ENCODE results near the gene ATXN7L2. TPM values are rescaled to one million over a fixed set of nuclear protein-coding genes. Genes with fewer than 3 reads are reported as not detected.

Gene ATXN7L2
- total RNA-seq, 2 experiments from 2014 or later, result 11.2 to 13.7 TPM

DNA sequence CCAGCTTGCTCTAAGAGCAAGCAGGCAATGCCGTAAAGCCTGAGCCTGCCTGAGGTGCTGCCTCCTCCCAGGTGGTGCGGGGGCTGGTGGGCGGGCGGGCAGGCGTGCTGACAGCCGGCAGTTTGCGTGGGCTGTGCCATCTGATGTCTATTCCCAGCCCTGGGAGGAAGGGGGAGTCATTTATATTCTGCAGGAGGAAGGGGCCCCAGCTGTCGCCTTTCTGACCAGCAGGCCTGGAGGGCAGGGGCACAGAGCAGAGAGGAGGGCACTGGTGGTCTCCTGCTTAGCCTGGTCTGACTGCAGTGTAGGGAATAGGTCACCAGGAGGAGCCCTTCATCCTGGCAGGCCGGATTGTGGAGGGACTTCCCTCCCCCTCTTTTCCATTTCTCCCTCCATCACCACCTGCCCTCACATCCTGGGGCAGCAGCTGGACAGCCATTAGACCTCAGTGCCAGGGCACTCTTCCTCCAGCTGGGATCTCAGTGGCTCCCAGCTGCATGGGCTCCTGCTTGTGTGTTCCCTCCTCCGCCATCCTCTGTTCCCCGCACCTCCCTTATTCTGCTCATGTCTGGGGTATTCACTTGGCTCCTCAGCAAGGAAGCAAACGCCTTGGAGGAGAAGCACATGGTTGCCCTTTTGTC lies 14.6 kb downstream of the ATXN7L2 start:
- DNase-seq (peak; percentile 57), ATAC-seq (no peak)
- CTCF ChIA-PET, result interaction anchor here (0.6 to 40.7 kb wide), 19 partner anchors 5 to 1231 kb away, joined by 3 to 1390 read pairs (median 9); partner anchors contain the start of genes AMIGO1, ATXN7L2, CYB561D1 and GPR61
- intact Hi-C loops (cut with micrococcal nuclease), result no loop called here
- Mint-ChIP-seq H3K9me3 (no peaks in the 10 kb centered on the region), H3K4me3 (no peak overlapping the region), H3K4me1 (ENCODE audit: low read depth) (peaks cover 81% of the 10 kb centered on the region), H3K27ac (peak overlapping the region; percentile 69), H3K27me3 (no peaks in the 10 kb centered on the region), H3K36me3 (ENCODE audit: low read depth) (peaks cover 7% of the 10 kb centered on the region)
- POLR2A ChIA-PET, result interaction anchor here (0.6 to 6.9 kb wide), 9 partner anchors 8 to 164 kb away, joined by 3 to 48 read pairs (median 5); partner anchors contain the start of genes AMIGO1, ATXN7L2 and PSMA5
- TF ChIP-seq, protein P1, sequence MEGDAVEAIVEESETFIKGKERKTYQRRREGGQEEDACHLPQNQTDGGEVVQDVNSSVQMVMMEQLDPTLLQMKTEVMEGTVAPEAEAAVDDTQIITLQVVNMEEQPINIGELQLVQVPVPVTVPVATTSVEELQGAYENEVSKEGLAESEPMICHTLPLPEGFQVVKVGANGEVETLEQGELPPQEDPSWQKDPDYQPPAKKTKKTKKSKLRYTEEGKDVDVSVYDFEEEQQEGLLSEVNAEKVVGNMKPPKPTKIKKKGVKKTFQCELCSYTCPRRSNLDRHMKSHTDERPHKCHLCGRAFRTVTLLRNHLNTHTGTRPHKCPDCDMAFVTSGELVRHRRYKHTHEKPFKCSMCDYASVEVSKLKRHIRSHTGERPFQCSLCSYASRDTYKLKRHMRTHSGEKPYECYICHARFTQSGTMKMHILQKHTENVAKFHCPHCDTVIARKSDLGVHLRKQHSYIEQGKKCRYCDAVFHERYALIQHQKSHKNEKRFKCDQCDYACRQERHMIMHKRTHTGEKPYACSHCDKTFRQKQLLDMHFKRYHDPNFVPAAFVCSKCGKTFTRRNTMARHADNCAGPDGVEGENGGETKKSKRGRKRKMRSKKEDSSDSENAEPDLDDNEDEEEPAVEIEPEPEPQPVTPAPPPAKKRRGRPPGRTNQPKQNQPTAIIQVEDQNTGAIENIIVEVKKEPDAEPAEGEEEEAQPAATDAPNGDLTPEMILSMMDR (IDR thresholded peaks at IDR 0.05), result peak; percentile 71

DNA sequence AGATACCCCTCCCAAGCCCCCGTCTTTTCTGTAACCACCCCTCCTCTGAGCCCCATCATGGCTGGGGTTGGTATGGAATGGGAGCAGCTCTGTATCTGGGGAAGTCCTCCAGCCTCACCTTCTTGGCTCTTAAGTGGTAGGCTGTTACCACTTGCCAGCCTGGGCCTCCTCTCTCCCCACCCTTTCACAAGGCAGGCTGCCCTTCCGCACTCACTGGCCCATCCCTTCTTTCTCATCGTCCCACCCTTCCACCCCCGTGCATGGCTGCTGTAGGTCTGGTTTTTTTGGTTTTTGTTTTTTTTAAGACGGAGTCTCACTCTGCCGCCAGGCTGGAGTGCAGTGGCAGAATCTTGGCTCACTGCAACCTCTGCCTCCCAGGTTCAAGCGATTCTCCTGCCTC lies 15.4 kb downstream of the ATXN7L2 start:
- peak; percentile 44 for DNase-seq
- H3K4me3 Mint-ChIP-seq, result no peak overlapping the region
- TF ChIP-seq, protein P1 (IDR thresholded peaks at IDR 0.05), result no peak

DNA sequence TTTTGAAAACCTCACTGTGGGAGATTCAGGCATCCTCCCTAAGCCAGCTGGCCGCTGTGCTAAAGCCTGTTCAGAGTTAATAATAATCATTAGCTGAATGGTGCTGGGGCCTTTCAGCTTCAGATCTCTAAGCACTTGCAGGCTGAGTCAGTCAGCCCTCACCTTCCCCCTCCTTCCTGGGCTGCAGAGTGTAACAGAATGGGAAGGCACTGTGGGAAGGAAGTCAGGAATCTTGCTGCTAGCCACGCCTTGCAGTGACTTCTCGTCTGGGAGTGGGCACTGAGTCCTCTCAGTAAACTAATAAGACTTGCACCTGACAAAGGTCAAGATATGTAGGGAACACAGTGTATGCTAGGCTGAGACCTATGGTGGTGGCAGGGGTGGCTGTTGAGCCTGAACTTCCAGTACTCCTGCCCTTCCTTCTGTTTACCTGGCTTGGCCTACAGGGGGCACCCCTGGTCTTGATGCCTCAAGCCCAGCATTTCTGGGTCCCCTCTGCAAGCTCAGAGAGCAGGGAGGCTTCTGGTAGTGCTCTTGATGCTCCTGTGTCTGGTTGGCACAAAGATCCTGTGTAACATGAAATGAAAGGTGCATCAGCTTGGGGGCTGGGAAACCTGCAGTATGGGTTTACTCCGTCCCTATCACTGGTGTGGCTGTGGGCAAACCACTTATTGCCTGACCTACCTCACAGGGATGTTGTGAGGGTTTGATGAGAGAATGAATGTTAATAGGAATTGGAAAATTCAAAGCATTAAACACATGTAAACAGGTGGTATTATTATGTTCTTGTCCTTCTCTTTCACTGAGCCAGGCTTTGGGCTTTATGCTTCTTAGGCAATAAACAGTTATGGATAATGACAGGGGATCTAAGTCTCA lies 16.2 kb downstream of the ATXN7L2 start:
- POLR2A ChIA-PET, result interaction anchor here (0.9 to 6.9 kb wide), 5 partner anchors 10 to 74 kb away, joined by 4 to 48 read pairs (median 5); partner anchors contain the start of genes AMIGO1, ATXN7L2 and PSMA5
- H3K27ac Mint-ChIP-seq, result peak overlapping the region; percentile 79
- intact Hi-C loops (cut with micrococcal nuclease), result no loop called here
- H3K4me1 Mint-ChIP-seq (ENCODE audit: low read depth), result peaks cover 86% of the 10 kb centered on the region
- CTCF ChIA-PET, result interaction anchor here (0.7 to 40.7 kb wide), 13 partner anchors 7 to 101 kb away, joined by 3 to 1390 read pairs (median 12); partner anchors contain the start of genes AMIGO1, ATXN7L2, CYB561D1 and GNAI3
- H3K36me3 Mint-ChIP-seq (ENCODE audit: low read depth), result peaks cover 7% of the 10 kb centered on the region
- TF ChIP-seq, protein P1 (IDR thresholded peaks at IDR 0.05), result peak; percentile 64
- H3K9me3 Mint-ChIP-seq, result no peaks in the 10 kb centered on the region
- H3K27me3 Mint-ChIP-seq, result no peaks in the 10 kb centered on the region
- DNase-seq, result peak; percentile 77
- peak; percentile 37 for ATAC-seq
- H3K4me3 Mint-ChIP-seq, result no peak overlapping the region

More for the DNA sequence above, 15.4 kb downstream of the ATXN7L2 start:
- POLR2A ChIA-PET, result interaction anchor here (0.6 to 6.9 kb wide), 7 partner anchors 11 to 163 kb away, joined by 3 to 48 read pairs (median 4); partner anchors contain the start of genes AMIGO1, ATXN7L2 and PSMA5
- peaks cover 80% of the 10 kb centered on the region for H3K4me1 Mint-ChIP-seq (ENCODE audit: low read depth)
- no peaks in the 10 kb centered on the region for H3K27me3 Mint-ChIP-seq
- intact Hi-C loops (cut with micrococcal nuclease), result no loop called here
- H3K9me3 Mint-ChIP-seq, result no peaks in the 10 kb centered on the region
- H3K36me3 Mint-ChIP-seq (ENCODE audit: low read depth), result peaks cover 7% of the 10 kb centered on the region
- CTCF ChIA-PET, result interaction anchor here (0.6 to 40.7 kb wide), 18 partner anchors 6 to 1230 kb away, joined by 3 to 1390 read pairs (median 9); partner anchors contain the start of genes AMIGO1, ATXN7L2, CYB561D1 and GNAI3
- peak; percentile 13 for ATAC-seq
- H3K27ac Mint-ChIP-seq, result peak overlapping the region; percentile 79

DNA sequence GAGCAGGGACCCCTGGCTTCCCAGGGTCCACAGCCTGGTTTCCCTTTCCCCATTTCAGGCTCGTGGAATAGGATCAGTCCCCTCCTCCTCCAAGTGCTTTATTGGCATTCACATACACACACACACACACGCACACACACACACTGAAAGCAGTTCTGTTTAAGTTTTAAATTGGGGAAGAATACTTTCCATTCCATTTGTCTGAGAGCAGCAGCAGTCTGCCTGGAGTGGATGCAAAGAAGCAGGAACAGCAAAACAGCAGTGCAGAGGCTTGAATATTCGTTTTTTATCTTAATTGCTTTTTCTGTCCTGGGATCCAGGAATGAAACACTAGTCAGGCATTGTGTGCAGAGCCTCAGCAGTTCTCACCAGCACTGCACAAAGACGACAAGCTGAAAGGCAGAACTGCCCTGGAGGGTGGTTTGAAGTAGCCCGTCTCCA lies 17.3 kb downstream of the ATXN7L2 start:
- Mint-ChIP-seq H3K4me3 (no peak overlapping the region), H3K36me3 (ENCODE audit: low read depth) (peaks cover 7% of the 10 kb centered on the region), H3K9me3 (no peaks in the 10 kb centered on the region), H3K27ac (no peak overlapping the region), H3K4me1 (ENCODE audit: low read depth) (peaks cover 86% of the 10 kb centered on the region), H3K27me3 (no peaks in the 10 kb centered on the region)
- TF ChIP-seq, protein P1 (IDR thresholded peaks at IDR 0.05), result no peak
- intact Hi-C loops (cut with micrococcal nuclease), result no loop called here
- ATAC-seq (no peak), DNase-seq (no peak)
- POLR2A ChIA-PET, result interaction anchor here (0.9 to 6.9 kb wide), 3 partner anchors 9 to 75 kb away, joined by 3 to 48 read pairs (median 4); partner anchors contain the start of gene AMIGO1
- CTCF ChIA-PET, result interaction anchor here (2.6 to 40.7 kb wide), 5 partner anchors 8 to 31 kb away, joined by 12 to 1390 read pairs (median 34); partner anchors contain the start of genes AMIGO1, CYB561D1 and GPR61
